Stimulated activated CD4-positive, alpha-beta T cell treated with anti-CD3 and anti-CD28 coated beads, Interleukin-4, amount 100 ng/mL, for 4 hours (primary cell): ENCODE measurements around the gene LOC128125822.
A peak's percentile ranks its signal among the peaks of the same experiment; 100 is the strongest.

ENCODE experiments used
- DNase-seq, 2 experiments: peaks; one replicate each; pipeline ENCODE4 v3.0.0-alpha.2; 2020

LOC128125822 gene

DNA sequence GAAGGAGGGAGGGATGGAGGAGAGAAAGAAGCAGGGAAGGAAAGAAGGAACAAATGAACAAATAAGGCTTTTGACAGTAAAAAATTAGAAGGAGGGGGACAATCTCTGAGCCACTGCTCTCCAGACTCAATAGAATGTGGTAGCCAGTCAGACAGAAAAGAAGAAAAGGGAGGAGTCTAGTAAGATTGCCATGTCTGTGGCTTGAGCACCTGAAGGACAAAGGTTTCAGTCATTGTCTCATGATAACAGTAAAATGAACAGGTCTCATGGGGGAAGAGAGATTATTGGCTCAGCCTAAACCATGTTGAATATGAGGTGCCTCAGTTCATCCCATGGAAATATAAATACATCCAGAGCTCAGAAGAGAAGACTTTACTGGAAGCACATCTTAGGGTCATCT is 14.0 kb upstream of the LOC128125822 start:
- no peak for DNase-seq

DNA sequence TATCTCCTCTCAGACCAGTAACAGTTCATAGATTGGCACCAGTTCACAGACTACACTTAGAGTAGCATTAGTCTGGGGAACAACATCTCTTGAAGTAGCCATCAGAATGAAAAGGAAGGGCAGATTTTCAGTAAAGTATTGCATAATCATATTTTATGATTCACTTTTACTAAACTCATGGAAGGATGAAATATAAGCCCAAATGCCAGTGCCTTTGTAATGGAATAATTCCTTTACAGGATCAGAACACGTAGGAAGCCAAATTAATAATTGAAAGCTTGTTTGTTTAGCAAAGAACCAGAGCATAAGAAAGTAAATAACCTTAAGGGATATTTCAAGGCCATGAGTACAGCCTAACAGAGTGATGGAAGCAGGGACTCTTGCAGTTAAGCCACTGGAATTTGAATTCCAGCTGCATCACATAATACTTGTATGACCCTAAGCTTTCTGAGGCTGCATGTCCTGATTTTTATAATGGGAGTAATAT is 11.4 kb upstream of the LOC128125822 start:
- no peak for DNase-seq

DNA sequence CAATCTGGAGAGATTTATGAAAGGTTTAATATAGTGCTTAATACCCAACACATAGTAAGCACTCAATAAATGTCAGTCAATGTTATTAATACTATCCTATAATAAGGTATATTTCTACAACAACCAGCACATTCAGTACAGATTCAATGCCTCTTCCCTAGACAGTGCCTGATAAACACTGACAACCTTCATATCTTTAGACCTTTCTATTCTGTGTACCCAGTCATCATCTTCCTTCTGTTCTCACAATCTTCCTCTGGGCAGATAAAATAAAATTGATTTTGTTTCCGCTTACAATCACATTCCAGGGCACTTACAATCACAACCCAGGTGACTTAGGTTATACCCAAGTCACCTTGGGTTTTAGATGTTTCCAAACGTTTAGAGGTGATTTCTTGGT is 11.0 kb upstream of the LOC128125822 start:
- DNase-seq = no peak

DNA sequence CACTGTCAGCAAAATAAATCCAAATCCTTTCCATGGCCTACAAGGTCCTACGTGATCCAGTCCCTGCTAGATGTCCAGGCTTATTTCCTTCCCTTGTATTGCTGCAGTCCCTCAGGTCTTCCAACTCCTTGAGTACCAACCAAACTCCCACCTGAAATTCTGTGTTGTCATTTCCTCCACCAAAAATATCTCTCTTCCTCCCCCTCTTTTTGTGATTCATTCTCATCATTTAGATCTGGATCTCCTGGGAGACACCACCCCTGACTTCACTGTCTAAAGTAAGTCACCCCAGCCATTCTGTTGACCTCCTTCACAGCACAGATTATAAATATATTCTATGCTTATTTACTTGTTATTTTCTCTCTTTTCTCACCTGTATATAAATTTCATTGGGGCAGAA is 9.0 kb upstream of the LOC128125822 start:
- DNase-seq = no peak

DNA sequence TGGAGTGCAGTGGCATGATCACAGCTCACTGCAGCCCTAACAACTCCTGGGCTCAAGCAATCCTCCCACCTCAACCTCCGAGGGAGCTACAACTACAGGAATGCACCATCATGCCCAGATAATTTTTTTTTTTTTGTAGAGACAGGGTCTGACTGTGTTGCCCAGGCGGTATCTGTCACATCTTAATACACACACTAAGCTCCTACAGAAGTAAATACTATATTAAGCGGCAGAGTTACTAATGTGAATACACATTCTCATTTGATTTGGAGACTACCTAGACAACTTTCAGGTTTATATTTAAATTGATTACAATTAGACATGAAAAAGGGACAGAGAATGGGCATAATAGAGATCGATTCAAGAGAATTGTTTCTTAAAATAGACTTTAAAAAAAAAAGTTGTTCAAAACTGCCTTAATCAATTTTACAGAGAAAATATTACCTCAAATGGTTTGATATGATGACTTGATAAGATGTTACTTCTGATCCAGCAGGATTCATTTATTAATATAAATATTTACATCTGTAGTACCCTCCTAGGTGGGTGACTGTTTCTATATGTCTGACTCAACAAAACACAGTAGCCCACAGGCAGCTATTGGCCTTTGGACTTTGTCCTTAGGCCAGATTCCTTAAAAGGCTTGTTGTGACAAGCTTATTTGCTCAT is 7.1 kb upstream of the LOC128125822 start:
- DNase-seq = no peak

DNA sequence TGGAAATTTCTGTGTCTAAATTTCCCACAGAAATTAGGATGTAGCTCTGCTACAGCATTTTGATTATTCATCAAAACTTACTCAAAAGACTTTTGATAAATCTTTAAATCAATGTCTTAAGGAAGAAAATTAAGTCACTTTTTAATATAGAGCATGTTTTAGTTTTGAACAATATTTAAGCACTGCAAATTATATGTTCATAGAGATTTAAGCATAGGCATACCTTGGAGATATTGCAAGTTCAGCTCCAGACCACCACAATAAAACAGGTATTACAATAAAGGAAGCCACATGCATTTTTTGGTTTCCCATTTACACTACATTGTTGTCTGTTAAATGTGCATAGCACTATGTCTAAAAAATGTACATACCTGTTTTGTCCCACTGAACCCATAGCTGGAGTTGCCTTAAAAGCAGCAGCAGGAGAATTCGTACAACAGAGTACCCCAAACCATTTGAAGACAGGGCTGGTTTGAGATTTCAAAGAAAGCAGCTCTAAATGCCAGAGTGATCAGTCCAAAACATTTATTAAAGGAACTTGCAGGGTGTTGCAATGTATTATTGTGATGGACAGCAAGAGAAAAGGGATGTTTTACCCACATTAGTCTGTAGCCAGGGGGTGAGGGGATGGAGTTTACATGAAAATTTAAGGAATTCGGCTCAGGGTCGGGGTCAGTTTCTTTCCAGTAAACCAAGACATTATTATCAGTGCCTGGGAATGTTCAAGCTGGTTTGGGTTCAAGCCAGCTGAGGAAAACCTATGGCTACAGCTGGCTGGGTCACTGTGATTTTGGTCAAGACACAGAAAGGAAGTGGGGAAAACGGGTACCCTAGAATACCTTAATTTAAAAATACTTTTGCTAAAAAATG is 6.3 kb upstream of the LOC128125822 start:
- DNase-seq = no peak

DNA sequence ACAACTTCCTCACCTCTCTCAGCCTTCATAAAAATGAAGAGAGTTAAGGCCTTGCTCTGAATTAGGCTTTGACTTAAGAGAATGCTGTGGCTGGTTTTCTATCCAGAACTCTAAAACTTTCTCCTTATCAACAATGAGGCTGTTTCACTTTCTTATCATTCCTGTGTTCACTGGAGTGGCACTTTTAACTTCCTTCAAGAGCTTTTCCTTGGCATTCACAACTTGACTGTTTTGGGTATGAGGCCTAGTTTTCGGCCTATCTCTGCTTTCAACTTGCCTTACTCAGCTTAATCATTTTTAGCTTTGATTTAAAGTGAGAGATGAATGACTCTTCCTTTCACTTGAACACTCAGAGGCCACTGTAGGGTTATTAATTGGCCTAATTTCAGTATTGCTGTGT is 4.3 kb upstream of the LOC128125822 start:
- no peak for DNase-seq

DNA sequence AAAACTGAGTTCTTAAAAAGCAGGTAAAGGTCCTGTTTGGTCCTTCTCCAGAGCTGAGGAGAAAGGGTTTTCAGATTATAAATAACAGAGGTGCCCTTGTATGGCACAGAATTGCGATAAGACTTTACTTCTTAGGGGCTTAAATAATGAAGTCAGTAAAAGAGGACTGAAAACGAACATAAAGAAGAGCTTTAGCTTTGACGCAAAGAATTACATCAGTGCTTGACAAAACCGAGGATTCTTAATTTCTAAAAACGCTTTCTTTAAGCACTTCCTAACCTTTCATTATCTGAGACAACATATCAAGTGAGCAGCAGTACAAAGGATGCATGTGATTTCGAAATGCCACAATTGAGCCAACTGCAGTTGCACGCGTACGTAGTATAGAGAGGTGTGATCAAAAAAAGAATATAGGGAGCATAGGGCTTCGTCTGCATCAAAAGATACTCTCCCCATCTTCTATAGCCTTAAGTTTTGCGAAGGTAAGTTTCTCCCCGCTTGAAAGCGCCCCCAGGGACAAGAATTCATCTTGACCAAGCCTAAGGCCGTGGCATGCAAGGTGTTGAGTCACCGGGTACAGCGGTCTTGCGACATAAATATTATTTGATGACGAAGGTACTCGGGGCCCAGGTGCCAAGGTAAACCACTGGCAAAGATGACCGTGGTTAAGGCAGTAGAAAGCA is 778 bp upstream of the LOC128125822 start:
- peak in 1 of 2 experiments; percentile 27 for DNase-seq

DNA sequence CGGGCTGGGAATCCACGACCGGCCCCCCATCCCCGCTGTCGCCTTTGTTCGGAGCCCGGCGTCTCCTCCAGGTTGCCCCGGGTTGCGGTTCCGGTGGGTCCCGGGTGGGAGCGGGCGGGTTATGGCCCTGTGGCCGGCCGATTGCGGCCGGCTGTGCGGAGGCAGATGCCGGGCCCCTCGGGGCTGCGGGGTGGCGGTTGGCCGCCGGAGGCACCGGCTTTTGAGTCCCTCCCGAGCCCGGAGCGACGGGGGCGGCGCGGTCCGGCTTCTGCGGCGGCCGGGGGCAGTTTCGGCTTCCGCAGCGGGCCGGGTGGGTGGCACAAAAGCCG is 431 bp downstream of the LOC128125822 start:
- DNase-seq = no peak

DNA sequence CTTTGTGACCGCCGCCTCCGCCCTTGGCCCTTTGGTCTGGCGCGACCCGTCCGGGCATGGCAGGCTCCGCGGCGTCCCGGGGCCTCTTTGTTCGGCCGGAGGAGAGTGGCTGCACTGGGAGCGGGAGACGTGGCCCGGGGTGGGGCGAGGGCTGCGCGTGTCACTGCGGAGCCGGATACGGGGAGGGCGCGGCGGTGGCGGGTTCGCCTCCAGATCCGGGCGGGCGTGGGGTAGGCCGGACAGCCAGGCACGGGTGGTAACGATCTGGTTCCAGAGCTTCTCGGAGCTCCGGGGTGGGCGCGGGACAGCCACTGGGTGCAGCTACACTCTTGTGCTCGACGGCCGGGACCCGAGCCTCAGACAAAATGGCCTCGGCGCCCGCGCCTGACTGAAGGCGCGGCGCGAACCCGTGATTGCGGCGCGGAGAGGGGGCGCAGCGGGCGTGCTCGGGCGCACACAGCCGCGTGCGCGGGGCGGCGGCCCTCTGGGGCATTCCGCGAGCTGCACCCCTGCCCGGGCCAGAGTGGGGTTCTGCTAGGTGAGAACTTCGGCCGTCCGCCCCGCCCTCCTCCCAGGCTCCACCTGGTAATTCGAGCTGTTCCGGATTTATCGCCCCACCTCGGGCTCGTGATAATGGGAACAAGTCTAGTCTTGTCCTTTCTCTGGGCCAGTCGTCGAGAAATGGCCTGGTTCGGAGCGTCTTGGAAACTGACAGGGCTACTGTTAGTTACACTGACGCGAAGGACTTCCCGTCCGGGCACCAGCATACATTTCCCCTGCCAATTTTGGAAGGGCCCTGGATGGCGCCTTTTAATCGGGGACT is 1.0 kb downstream of the LOC128125822 start:
- peak; percentile 58 to 59 for DNase-seq

DNA sequence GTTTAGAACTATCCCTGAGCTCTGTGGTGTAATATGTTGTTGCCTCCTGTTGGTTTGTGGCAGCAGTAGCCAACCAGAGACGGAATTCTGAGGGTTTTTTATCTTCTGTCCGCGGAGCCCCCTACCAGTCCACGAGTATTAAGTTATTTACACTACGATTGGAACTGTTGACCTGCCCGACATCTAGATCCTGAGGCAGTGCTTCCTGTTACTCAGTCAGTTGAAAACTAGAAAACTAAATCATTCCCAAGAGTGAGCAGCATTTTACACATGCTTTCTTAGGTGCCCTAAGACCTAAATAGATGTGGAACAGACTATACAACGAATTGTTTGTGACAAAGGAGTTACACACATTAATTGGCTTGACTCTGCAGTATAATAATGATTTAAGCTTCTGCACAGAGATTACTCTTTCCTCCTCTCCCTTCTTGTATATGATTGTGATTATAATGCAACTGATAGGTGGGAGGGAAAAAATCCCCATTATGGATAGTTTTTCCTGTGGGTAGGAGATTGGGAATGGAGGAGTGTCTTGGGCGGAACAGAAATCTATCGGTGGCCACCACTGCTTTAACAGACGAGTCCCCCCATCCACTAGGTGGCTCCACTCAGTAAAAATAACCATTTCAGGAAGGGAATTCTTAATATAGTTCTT is 1.7 kb downstream of the LOC128125822 start:
- peak; percentile 14 to 20 for DNase-seq

DNA sequence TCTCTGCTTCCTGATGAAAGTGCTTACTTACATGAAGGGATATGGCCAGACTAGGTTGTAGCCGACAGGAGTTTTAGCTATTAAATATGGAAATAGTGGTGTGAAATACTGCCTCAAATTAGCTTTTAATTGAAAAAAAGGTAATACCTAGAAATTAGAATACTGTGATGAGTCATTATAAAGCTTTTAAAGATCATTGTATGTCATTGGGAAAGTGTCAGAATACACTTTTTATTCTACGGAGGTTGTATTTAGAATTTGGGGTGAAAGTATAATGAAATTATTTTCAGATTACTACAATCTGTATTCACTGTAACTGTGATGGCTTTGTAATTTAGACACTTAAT is 2.2 kb downstream of the LOC128125822 start:
- DNase-seq = no peak

DNA sequence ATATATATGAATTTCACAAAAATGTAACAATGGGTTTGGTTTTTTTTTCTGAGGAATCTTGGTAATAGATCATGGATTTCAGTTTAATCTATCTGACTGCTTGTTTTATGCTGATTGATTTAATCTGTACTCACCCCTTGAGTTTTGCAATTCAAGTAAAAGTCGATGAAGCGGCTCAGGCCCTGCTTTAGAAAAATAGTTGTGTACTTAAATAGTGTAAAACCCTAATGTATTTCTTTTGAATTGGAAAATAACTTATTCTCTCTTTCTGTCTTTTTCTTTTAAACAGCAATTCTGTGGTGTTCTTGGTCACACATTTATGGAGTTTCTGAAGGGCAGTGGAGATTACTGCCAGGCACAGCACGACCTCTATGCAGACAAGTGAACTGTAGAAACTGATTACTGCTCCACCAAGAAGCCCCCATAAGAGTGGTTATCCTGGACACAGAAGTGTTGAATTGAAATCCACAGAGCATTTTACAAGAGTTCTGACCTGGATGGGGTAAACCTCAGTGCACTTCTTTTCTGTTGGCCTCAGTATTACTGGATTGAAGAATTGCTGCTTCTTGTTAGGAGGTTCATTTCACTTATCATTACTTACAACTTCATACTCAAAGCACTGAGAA is 4.0 kb downstream of the LOC128125822 start:
- DNase-seq = no peak

DNA sequence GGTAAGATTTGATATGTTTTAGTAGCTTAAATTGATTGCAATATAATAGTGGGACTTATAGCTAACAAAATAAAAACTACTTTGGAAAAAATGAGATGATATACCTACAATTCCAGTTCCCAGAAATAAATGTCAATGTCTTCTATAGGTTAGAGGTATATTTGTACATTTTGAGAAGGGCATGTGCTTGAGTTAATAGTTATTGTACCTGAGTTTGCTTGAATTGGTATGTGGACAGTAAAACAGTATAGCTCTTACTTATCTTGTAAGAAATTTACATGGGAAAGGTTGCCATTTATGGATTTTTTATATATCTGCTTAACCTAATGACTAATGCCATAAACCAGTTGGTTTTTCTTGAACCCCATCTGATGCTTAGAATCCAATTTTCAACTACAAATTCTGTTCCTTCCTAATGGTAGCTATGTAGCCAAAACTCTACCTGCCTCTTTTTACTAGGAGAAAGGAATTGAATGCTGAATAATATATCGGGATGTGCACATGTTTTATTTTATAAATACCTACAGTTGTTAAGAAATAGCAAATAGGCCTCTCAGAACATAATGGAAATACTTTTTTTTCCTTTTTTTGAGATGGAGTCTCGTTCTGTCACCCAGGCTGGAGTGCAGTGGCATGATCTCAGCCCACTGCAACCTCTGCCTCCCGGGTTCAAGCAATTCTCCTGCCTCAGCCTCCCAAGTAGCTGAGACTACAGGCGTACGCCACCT is 4.9 kb downstream of the LOC128125822 start:
- DNase-seq = no peak

DNA sequence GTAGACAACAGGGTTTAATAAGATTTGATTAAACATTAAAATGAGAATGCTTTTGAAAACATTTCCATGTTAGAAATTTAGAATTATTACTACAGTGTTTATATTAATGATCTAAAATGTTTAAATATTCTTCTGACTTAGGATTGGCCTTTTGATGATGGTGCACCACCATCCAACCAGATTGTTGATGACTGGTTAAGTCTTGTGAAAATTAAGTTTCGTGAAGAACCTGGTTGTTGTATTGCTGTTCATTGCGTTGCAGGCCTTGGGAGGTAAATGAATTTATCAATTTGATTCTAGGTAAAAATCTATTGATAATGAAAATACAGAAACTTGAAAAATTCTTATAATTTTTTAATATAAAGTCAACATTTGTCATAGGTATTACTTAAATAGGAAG is 6.5 kb downstream of the LOC128125822 start:
- DNase-seq = no peak

DNA sequence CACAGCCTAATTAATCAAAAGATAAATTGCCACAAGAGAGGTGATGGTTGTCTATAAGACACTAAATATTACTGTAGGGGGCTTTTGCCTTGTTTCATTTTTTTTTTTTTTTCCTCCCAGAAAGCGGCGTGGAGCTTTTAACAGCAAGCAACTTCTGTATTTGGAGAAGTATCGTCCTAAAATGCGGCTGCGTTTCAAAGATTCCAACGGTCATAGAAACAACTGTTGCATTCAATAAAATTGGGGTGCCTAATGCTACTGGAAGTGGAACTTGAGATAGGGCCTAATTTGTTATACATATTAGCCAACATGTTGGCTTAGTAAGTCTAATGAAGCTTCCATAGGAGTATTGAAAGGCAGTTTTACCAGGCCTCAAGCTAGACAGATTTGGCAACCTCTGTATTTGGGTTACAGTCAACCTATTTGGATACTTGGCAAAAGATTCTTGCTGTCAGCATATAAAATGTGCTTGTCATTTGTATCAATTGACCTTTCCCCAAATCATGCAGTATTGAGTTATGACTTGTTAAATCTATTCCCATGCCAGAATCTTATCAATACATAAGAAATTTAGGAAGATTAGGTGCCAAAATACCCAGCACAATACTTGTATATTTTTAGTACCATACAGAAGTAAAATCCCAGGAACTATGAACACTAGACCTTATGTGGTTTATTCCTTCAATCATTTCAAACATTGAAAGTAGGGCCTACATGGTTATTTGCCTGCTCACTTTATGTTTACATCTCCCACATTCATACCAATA is 7.8 kb downstream of the LOC128125822 start:
- DNase-seq = no peak

DNA sequence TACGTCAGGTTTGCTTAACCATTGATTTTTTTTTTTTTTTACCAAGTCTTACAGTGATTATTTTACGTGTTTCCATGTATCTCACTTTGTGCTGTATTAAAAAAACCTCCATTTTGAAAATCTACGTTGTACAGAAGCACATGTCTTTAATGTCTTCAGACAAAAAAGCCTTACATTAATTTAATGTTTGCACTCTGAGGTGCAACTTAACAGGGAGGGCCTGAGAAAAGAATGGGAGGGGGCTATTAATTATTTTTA is 8.4 kb downstream of the LOC128125822 start:
- DNase-seq = no peak

DNA sequence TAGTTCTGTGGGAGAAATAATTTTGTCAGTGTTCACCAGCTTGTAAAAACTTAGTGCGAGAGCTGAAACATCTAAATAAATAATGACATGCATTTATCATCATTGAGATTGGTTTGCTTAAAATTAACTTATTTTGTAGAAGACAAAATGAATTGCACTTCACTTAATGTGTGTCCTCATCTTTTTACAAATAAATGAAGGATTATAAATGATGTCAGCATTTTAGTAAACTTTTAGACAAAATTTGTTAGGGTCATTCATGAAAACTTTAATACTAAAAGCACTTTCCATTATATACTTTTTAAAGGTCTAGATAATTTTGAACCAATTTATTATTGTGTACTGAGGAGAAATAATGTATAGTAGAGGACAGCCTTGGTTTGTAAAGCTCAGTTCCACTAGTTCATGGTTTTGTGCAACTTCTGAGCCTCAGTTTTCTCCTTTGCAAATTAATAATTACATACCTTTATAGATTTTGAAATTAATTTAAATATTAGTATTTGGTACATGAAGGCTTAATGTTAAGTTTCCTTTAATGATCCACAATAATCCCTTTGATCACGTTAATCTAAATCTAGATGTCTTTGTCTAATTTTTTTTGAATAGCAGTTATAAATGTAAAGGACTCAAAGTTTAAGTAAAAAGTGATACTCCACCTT is 9.2 kb downstream of the LOC128125822 start:
- no peak for DNase-seq

DNA sequence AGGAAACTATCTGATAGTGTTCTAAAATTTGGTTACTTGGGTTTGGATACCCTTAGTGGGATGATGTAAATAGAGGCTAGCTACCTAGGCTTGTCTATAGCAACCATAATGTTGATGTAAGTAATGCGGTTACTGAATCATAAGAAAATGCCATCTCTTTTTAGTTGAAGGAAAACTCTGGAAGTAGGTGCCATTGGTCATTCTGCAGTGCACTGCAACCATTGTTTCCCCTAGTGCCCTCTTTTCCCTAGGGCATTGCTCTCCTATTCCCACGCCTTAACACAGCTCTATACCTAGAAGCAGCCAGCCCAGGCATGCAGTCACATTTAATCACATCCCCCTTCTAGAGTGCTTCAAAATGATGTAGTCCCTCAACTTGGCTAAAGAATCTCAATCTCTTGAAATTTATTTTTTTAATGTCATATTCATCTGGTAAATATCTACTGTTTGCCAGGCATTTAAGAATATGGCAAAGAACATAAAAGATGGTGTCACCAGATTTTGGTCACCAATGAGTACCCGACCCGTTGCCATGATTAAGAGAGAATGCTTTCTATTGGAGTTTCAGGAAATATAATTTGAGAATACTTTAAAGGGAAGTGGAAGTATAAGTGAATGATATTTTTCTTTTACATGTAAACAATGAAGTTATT is 10.4 kb downstream of the LOC128125822 start:
- DNase-seq = no peak

DNA sequence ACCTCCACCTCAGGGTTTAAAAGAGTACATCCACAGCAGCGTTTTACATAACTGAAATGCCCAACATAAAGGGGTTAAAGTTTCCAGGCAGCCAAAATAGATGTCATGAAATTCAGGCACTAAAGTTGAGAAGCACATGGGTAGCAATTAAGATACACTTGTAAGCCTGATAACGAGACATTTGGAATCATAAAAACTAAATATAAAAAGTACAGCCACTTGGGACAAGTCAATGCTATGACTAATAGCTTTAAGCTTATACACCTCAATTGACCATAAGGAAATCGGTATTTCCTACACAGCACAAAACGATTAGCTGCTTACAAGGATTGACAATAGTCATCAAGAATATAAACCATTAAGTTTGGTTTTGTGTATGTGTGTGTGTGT is 11.8 kb downstream of the LOC128125822 start:
- no peak for DNase-seq
